Mucosa of rectum (tissue), 2 donors: ENCODE results near the gene HCK.

Source experiments
- H3K27ac ChIP-seq, 2 donors: one replicate each; pipeline ENCODE4 v1.7.0; 2013; ENCODE audit warnings: inconsistent platforms in 2 of 2, low read depth in 2 of 2, low read length in 2 of 2
- H3K27me3 ChIP-seq, 2 donors: one replicate each; pipeline ENCODE4 v1.7.0; 2013; ENCODE audit warnings: low read length in 2 of 2; ENCODE audit not compliant: control insufficient read depth in 2 of 2, insufficient read depth in 2 of 2
- H3K36me3 ChIP-seq, 2 donors: one replicate each; pipeline ENCODE4 v1.7.0; 2013; ENCODE audit warnings: low read length in 2 of 2; ENCODE audit not compliant: control insufficient read depth in 2 of 2, insufficient read depth in 2 of 2
- H3K4me1 ChIP-seq, 2 donors: one replicate each; pipeline ENCODE4 v1.7.0; 2013; ENCODE audit warnings: low read length in 2 of 2, mild to moderate bottlenecking in 1 of 2; ENCODE audit not compliant: control insufficient read depth in 2 of 2, insufficient read depth in 2 of 2
- H3K4me3 ChIP-seq, 2 donors: one replicate each; pipeline ENCODE4 v1.7.0; 2013; ENCODE audit warnings: low read length in 2 of 2
- H3K9ac ChIP-seq, 2 donors: one replicate each; pipeline ENCODE4 v1.7.0; 2013; ENCODE audit warnings: low read length in 2 of 2, low read depth in 1 of 2, mild to moderate bottlenecking in 1 of 2
- H3K9me3 ChIP-seq, 2 donors: one replicate each; pipeline ENCODE4 v1.7.0; 2013; ENCODE audit warnings: low read length in 2 of 2; ENCODE audit not compliant: control insufficient read depth in 2 of 2
- donor health status: healthy.
- donor health status: Normal muscosa, but diverticular disease.

The HCK gene

GRCh38 chr20:32012159-32012688, 39.8 kb upstream of the HCK start:
- Histone ChIP-seq H3K27ac (no peak overlapping the region), H3K9ac (no peak overlapping the region), H3K9me3 (no peaks in the 10 kb centered on the region), H3K4me3 (no peak overlapping the region), H3K4me1 (no peaks in the 10 kb centered on the region), H3K36me3 (no peaks in the 10 kb centered on the region), H3K27me3 (peaks cover 16 to 17% of the 10 kb centered on the region in 2 donors)

DNA sequence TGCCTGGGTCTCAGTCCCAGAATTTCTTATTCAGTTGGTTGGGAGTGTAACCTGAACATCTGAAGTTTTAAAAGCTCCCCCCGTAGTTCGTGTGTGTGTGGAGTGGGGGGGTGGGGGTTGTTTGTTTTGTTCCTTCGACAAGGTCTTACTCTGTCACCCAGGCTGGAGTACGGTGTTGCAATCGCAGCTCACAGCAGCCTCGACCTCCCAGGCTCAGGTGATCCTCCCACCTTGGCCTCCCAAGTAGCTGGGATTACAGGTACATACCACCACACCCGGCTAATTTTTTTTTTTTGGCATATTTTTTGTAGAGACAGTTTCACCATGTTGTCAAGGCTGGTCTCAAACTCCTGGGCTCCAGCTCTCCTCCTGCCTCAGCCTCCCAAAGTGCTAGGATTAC, 38.7 kb upstream of the HCK start:
- peaks cover 2 to 4% of the 10 kb centered on the region in 2 donors for H3K4me1 ChIP-seq
- no peak overlapping the region for H3K4me3 ChIP-seq
- no peak overlapping the region for H3K9ac ChIP-seq
- H3K27me3 ChIP-seq: peaks cover 20 to 22% of the 10 kb centered on the region in 2 donors
- no peaks in the 10 kb centered on the region for H3K36me3 ChIP-seq
- no peak overlapping the region for H3K27ac ChIP-seq
- H3K9me3 ChIP-seq: no peaks in the 10 kb centered on the region

DNA sequence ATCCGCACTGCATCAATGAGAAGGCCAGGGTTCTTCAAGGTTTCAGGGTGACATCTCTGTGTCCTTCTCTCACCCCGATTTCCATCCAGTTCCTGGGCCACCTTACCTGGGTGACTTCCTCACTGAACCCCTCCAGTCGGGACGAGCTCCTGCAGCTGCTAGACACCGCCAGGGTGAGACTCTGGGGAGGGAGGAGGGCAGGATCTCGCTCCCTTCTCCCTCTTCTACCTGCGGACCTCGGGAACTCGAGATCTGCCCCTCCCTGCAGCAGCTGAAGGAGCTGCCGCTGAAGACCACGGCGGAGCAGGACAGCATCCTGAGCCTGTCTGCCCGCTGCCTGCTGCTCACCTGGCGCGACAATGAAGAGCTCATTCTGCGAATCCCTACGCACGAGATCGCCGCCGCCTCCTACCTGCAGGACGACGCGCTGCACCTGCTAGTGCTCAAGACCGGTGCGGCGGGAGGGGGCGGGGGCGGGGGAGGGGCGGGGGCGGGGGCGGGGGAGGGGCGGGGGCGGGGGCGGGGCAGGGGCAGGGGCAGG, 34.3 kb upstream of the HCK start:
- peaks cover 35 to 37% of the 10 kb centered on the region in 2 donors for H3K27me3 ChIP-seq
- peaks cover 2 to 4% of the 10 kb centered on the region in 2 donors for H3K4me1 ChIP-seq
- no peak overlapping the region for H3K9ac ChIP-seq
- no peaks in the 10 kb centered on the region for H3K9me3 ChIP-seq
- H3K36me3 ChIP-seq: no peaks in the 10 kb centered on the region
- H3K27ac ChIP-seq: no peak overlapping the region
- H3K4me3 ChIP-seq: peak overlapping the region in 1 of 2 donors; percentile 9

- Histone ChIP-seq H3K36me3 (no peaks in the 10 kb centered on the region), H3K27ac (no peak overlapping the region), H3K27me3 (peaks cover 35 to 37% of the 10 kb centered on the region in 2 donors), H3K9ac (no peak overlapping the region), H3K4me1 (peaks cover 2 to 4% of the 10 kb centered on the region in 2 donors), H3K9me3 (no peaks in the 10 kb centered on the region), H3K4me3 (peak overlapping the region; percentile 57 to 66)
Measured at GRCh38 chr20:32018269-32019155, 33.5 kb upstream of the HCK start.

- Histone ChIP-seq H3K4me1 (peaks cover 2 to 4% of the 10 kb centered on the region in 2 donors), H3K27me3 (peaks cover 35 to 37% of the 10 kb centered on the region in 2 donors), H3K9me3 (no peaks in the 10 kb centered on the region), H3K36me3 (no peaks in the 10 kb centered on the region), H3K9ac (no peak overlapping the region), H3K4me3 (no peak overlapping the region), H3K27ac (no peak overlapping the region)
Measured at GRCh38 chr20:32019156-32019510, 32.9 kb upstream of the HCK start.

DNA sequence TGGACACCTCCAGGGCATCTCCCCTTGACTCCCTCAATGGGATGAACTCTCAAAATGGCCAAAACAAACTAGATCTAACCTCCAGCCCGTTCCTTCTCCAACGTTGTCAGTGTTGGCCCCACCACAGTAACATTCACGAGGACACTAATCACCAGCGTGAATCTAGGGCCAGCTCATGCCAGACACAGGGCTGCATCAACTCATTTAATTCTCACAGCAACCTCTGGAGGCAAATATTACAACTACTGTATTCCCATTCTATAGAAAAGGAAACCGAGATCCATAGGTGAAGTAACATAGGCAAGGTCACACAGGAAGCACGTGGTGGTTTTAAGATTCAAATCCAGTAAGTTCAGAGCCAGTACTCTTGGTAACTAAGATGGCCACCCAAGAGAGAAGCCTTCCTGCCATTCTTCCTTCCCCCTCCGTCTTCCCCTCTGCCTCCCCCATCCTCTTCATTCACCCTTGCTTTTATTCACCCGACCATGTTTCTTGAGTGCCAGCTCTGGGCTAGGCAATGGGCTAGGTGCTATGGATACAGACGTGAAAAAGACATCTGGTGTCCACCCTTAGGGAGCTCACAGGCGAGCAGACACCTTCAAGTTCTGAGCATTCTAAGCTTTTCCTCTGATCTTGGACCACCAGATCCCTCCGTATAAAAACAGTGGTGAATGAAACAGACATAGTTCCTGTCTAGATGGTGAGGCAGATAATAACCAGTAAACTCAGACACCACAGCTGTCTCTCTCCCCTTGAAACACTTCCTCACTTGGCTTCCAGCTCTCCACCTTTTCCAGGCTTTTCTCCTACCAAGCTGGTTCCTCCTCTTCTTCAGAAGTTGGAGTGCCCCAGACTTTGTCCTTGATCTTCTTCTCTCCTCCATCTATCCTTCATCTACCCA, 32.2 kb upstream of the HCK start:
- Histone ChIP-seq H3K4me3 (no peak overlapping the region), H3K9ac (no peak overlapping the region), H3K27ac (no peak overlapping the region), H3K4me1 (peaks cover 2 to 4% of the 10 kb centered on the region in 2 donors), H3K9me3 (no peaks in the 10 kb centered on the region), H3K36me3 (no peaks in the 10 kb centered on the region), H3K27me3 (peaks cover 30 to 35% of the 10 kb centered on the region in 2 donors)

DNA sequence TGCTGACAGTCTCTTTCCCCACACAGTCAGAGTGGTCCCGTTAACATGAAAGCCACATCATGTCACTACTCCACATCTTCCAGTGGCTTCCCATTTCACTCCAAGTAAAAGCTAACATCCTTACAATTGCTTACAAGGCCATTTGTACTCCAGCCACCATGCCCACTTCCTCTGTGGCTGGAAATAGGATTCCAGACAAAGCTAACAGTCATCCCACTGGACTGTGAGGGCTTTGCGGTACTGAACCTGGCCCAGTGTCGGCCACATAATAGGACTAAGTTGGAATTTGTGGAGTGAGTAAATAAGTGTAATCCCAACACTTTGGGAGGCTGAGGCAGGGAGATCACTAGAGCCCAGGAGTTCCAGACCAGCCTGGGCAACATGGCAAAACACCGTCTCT, 31.0 kb upstream of the HCK start:
- H3K4me3 ChIP-seq: no peak overlapping the region
- peaks cover 2 to 4% of the 10 kb centered on the region in 2 donors for H3K4me1 ChIP-seq
- no peak overlapping the region for H3K9ac ChIP-seq
- H3K36me3 ChIP-seq: no peaks in the 10 kb centered on the region
- H3K27me3 ChIP-seq: peaks cover 26 to 32% of the 10 kb centered on the region in 2 donors
- H3K9me3 ChIP-seq: no peaks in the 10 kb centered on the region
- no peak overlapping the region for H3K27ac ChIP-seq

DNA sequence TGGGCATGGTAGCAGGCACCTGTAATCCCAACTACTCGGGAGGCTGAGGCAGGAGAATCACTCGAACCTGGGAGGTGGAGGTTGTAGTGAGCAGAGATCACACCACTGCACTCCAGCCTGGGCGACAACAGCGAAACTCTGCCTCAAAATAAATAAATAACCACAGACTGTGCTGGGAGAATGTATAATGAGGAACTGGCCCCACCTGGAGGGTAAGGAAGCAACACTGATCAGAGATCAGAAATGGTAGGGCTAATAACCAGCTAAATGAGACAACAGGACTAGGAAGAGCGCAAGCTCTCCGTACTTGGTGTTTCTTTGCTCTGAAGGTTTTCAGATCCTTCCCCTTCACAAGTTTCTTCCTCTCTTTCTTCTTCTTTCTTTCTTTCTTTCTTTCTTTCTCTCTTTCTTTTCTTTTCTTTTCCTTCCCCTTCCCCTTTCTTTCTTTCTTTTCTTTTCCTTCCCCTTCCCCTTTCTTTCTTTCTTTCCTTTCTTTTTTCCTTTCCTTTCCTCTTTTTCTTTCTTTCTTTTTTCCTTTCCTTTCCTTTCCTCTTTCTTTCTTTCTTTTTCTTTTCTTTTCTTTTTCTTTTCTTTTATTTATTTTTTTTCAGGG, 27.3 kb upstream of the HCK start:
- Histone ChIP-seq H3K4me1 (no peaks in the 10 kb centered on the region), H3K9ac (no peak overlapping the region), H3K9me3 (no peaks in the 10 kb centered on the region), H3K36me3 (no peaks in the 10 kb centered on the region), H3K4me3 (no peak overlapping the region), H3K27me3 (peaks cover 15 to 23% of the 10 kb centered on the region in 2 donors), H3K27ac (no peak overlapping the region)

GRCh38 chr20:32027643-32028042, 24.4 kb upstream of the HCK start:
- Histone ChIP-seq H3K27me3 (peaks cover under 1 to 18% of the 10 kb centered on the region in 2 donors), H3K9ac (no peak overlapping the region), H3K4me1 (peaks cover 0 to 2% of the 10 kb centered on the region in 2 donors)

More at GRCh38 chr20:32027643-32028042, 24.4 kb upstream of the HCK start:
- Histone ChIP-seq H3K27ac (no peak overlapping the region), H3K4me3 (no peak overlapping the region), H3K36me3 (no peaks in the 10 kb centered on the region), H3K9me3 (no peaks in the 10 kb centered on the region)
